ENCODE results near the gene CKMT2. TPM values are rescaled to one million over a fixed set of nuclear protein-coding genes. Genes with fewer than 3 reads are reported as not detected.
A peak's percentile ranks its signal among the peaks of the same experiment; 100 is the strongest.

The CKMT2 gene
- total RNA-seq, 2 experiments from 2014 or later: not detected

DNA sequence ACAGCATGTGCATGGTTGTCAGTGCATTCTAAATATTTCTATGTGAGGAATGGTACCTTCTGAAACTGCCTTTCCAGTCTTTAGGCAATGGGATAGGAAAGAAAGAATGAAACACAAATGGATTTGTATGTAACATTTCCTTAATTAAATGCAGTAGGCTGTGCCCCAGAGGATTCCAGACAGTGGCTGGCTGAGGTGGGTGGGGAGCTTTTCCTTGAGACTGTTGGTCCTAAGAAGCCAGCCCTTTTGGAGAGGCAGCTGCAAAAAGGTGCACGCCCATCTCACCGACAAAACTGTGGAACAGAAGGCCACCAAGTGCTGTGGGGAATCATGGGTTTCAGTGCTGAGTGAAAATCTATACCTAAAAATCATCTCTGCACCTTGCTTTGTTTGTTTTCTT lies 6.8 kb upstream of the CKMT2 start:
- H3K4me1 Mint-ChIP-seq: no peaks in the 10 kb centered on the region
- H3K27ac Mint-ChIP-seq: no peak overlapping the region
- no peaks in the 10 kb centered on the region for H3K9me3 Mint-ChIP-seq
- ChIA-PET POLR2A (no interaction called here), CTCF (no interaction called here)
- no peaks in the 10 kb centered on the region for H3K27me3 Mint-ChIP-seq
- no peak overlapping the region for H3K4me3 Mint-ChIP-seq
- no peak for DNase-seq
- H3K36me3 Mint-ChIP-seq (ENCODE audit: low read depth): peaks cover 1% of the 10 kb centered on the region

DNA sequence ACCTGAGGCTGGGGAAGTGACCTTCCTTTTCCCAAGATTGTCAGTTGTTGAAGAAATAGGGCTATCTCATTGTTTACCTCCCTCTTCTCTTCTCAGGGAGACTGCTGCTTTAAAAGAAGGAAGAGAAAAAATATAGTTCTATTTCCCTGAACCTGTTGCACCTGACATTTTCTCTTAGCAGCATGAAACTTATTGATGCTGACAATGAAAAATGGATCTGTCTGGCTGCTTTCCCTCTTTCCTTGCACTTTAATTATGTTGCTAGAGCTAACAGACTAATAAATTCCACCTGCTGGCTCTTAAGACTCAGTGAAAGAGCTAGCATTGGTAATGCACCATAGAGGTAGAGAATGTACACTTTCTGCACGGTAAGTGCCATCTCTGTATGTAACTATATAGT lies 6.2 kb upstream of the CKMT2 start:
- Mint-ChIP-seq H3K9me3 (no peaks in the 10 kb centered on the region), H3K4me3 (no peak overlapping the region), H3K27ac (no peak overlapping the region), H3K4me1 (no peaks in the 10 kb centered on the region), H3K27me3 (no peaks in the 10 kb centered on the region), H3K36me3 (ENCODE audit: low read depth) (peaks cover 1% of the 10 kb centered on the region)
- no peak for DNase-seq
- ChIA-PET POLR2A (no interaction called here), CTCF (no interaction called here)

DNA sequence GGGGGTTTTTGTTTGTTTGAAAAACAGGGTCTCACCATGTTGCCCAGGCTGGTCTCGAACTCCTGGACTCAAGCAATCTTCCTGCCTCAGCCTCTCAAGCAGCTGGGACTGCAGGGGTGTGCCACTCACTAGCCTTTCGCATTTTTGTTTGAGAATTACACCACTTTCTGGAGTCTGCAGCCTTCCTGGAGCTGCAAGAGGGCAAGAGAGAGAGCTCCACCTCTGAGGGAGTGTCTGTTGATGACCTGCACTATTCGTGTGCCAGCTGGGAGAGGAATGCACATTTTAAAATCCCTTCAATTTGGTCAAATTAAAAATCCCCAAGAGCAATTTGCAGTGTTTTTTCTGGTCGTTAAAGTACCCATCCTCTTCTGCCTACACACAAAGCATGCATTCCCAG lies 5.0 kb upstream of the CKMT2 start:
- Mint-ChIP-seq H3K36me3 (ENCODE audit: low read depth) (peaks cover 1% of the 10 kb centered on the region), H3K27ac (no peak overlapping the region), H3K4me3 (no peak overlapping the region), H3K27me3 (no peaks in the 10 kb centered on the region), H3K4me1 (no peaks in the 10 kb centered on the region), H3K9me3 (no peaks in the 10 kb centered on the region)
- ChIA-PET POLR2A (no interaction called here), CTCF (no interaction called here)
- no peak for DNase-seq

DNA sequence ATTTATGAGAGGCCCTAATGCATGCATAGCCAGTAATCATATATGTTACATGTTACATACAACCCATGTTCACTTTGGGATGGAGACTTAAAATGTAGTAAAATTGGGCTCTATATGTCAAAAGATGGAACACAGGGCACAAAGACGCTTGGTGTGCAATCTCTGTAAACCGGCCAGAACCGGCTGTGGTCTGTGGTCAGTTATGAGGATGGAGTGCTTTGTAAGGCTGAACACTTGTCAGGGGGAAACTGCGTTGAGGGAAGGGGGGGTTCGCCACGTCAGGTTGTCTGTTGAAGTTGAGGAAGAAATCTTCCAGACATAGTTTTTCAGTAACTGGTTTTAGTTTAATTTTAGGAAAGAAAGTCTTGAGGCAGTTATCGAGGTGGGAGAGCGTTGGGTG lies 2.7 kb upstream of the CKMT2 start:
- Mint-ChIP-seq H3K4me1 (peaks cover 17% of the 10 kb centered on the region), H3K36me3 (ENCODE audit: low read depth) (peaks cover 4% of the 10 kb centered on the region), H3K9me3 (no peaks in the 10 kb centered on the region), H3K27ac (no peak overlapping the region), H3K27me3 (no peaks in the 10 kb centered on the region), H3K4me3 (no peak overlapping the region)
- ChIA-PET POLR2A (no interaction called here), CTCF (no interaction called here)
- DNase-seq: no peak

DNA sequence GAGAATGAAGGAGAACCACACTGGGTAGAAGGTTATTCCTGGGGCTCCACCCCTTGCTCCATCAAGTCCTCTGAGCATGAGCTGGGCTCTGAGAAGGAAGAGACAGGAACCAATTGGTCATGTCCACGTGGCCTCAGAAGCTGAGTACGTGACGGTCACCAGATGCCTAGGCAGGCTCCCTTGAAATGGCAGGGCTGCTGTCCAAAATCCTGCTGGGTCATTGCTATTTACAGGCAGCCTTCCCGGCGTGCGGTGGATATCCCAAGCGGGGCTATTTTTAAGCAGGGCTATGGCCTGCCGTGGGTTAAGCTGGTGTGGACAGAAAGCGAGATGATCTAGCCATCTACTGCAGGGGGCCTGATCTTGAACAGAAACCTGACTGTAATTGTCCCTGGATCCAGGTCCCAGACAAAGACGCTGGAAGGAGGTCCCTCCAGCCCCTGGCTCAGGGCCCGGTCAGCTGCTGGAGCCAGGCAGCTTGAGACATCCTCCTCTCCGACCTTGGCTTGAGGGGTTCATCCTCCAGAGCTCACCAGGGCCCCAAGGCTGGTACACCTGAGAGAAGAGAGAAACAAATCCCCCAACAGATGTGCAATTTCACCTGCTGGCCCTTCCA lies 550 bp upstream of the CKMT2 start:
- DNase-seq: no peak
- Mint-ChIP-seq H3K4me1 (peaks cover 29% of the 10 kb centered on the region), H3K9me3 (no peaks in the 10 kb centered on the region), H3K4me3 (no peak overlapping the region), H3K36me3 (ENCODE audit: low read depth) (peaks cover 7% of the 10 kb centered on the region), H3K27me3 (no peaks in the 10 kb centered on the region), H3K27ac (no peak overlapping the region)
- ChIA-PET CTCF (interaction anchor here (1.4 kb wide), 1 partner anchor 11 kb away, joined by 3 read pairs; no protein-coding TSS in a partner anchor), POLR2A (no interaction called here)

DNA sequence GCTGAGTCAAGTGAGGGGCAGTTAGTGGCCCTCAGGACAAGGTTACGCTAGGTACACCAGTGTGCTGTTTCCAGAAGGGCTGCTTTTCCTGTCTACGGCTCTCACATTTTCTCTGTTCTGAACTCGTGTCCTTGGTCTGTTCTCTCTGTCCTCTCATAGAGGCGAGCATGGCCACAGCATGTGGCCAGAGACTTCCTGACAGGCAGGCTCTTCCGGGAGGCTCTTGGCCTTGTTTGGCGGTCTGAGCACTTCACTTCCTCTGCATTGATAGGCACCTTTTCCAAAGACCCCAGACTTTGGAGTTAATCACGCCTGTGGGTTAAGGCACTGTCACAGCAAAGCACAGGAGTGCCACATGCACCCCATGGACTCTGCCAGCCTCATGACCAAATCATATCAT lies 1.2 kb downstream of the CKMT2 start:
- Mint-ChIP-seq H3K27ac (peak overlapping the region; percentile 76), H3K4me3 (no peak overlapping the region), H3K36me3 (ENCODE audit: low read depth) (peaks cover 7% of the 10 kb centered on the region), H3K27me3 (no peaks in the 10 kb centered on the region), H3K4me1 (peaks cover 29% of the 10 kb centered on the region), H3K9me3 (no peaks in the 10 kb centered on the region)
- DNase-seq: no peak
- POLR2A ChIA-PET: no interaction called here
- CTCF ChIA-PET: interaction anchor here (0.6 to 1.5 kb wide), 3 partner anchors 39 to 1642 kb away, joined by 3 read pairs; no protein-coding TSS in a partner anchor

DNA sequence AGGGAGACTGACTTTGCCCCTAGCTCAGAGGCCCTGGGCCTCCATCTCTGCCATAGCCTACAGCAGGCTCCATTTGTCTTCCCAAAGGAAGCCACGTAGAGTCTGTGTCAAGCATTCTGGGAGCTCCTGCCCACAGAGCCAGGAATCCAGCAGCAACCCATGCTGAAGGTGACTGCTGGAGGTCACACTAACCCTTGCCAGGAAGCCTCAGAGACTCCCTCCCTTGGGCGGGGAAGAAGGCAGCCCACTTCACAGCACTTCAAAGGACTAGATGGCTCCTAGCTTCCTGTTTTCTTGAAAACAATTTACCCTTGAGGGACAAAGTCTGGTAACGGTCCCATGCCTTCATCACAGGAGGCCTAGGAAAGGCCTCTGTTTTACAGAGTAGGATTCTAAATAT lies 1.7 kb downstream of the CKMT2 start:
- Mint-ChIP-seq H3K4me3 (no peak overlapping the region), H3K36me3 (ENCODE audit: low read depth) (peaks cover 7% of the 10 kb centered on the region)
- POLR2A ChIA-PET: no interaction called here

DNA sequence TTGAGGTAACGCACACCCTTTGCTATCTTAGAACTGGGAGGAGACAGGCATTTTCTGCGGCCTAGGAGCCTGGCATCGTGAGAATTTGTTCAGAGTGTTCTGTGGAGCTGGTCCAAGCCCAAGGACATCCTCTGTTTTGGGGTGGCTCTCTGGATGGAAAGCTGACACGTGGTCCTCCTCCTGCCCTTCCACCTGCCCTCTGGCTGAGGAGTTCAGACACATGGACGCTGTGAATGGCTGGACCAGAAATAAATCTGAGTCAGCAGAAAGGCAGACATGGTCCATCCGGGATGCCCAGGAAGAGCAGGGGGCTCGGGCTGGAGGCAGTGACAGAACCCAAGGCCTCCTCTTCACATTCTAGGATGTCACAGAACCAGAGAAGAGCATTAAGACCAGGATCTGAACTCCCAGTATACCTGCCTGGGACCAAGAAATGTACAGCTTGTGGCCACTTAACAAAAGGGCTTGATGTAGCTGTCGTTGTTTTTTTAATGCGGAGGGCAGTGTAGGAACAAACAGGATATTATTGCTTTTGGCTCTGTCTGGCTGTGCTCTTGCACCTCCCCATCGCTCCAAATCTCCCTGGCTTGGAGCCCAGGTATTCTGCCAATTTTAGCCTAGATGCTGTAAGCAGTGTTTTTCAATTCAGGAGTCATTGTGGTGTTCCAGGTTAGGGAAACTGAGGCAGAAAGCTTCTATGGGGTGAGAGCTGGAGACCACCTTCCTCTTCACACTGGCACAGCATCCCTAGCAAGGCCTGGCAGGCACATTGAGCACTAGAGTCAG lies 2.4 kb downstream of the CKMT2 start:
- H3K27me3 Mint-ChIP-seq: no peaks in the 10 kb centered on the region
- peaks cover 7% of the 10 kb centered on the region for H3K36me3 Mint-ChIP-seq (ENCODE audit: low read depth)
- ChIA-PET POLR2A (no interaction called here), CTCF (interaction anchor here (0.5 to 1.5 kb wide), 4 partner anchors 14 to 1789 kb away, joined by 3 to 4 read pairs (median 3); no protein-coding TSS in a partner anchor)
- H3K4me1 Mint-ChIP-seq: peaks cover 29% of the 10 kb centered on the region
- H3K27ac Mint-ChIP-seq: peak overlapping the region; percentile 76
- H3K9me3 Mint-ChIP-seq: no peaks in the 10 kb centered on the region
- no peak overlapping the region for H3K4me3 Mint-ChIP-seq
- DNase-seq: no peak

More for the DNA sequence above, 1.7 kb downstream of the CKMT2 start:
- Mint-ChIP-seq H3K27me3 (no peaks in the 10 kb centered on the region), H3K9me3 (no peaks in the 10 kb centered on the region), H3K4me1 (peaks cover 29% of the 10 kb centered on the region), H3K27ac (peak overlapping the region; percentile 76)
- DNase-seq: peak; percentile 14
- CTCF ChIA-PET: interaction anchor here (0.5 to 1.5 kb wide), 5 partner anchors 15 to 1788 kb away, joined by 3 to 4 read pairs (median 3); no protein-coding TSS in a partner anchor

DNA sequence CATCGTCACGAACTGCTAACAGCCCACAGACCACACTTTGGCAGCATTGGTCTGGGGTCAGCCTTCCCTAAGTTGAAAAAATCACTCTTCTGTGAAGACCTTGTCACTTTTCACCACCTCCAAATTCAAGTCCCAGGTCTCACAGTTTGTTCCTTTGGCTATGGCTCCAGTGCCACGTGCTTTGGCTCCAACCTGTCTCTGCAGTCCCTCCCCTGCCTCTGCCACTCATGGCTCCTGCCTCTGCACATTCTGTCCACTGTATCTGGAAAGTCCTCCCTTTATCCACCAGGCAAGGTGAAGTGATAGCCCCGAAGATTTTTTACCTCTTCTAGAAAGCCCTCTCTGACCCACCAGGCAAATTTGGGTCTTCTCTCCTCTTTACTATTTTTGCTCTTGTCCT lies 5.3 kb downstream of the CKMT2 start:
- ChIA-PET CTCF (no interaction called here), POLR2A (no interaction called here)
- peaks cover 7% of the 10 kb centered on the region for H3K36me3 Mint-ChIP-seq (ENCODE audit: low read depth)
- no peaks in the 10 kb centered on the region for H3K27me3 Mint-ChIP-seq
- no peak overlapping the region for H3K4me3 Mint-ChIP-seq
- no peak for DNase-seq
- no peak overlapping the region for H3K27ac Mint-ChIP-seq
- no peaks in the 10 kb centered on the region for H3K9me3 Mint-ChIP-seq
- peaks cover 27% of the 10 kb centered on the region for H3K4me1 Mint-ChIP-seq

DNA sequence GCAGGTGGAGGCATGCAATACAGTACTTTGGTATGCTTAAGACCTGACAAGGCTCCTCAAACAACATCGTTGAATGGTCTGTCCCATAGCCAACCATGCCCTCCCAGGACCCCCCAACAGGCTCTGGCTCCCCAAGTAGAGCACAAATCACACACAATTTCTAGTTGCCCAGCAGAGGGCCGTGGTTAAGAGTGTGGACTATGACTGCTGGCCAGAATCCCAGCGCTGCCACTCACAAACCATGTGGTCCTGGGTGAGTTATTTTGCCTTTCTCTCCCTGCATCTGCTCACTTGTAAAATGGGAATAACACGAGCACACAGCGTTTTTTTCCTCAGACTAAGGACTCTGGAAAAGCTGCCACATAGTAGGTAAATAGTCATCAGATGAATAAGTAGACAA lies 6.5 kb downstream of the CKMT2 start:
- peaks cover 3% of the 10 kb centered on the region for H3K36me3 Mint-ChIP-seq (ENCODE audit: low read depth)
- H3K4me3 Mint-ChIP-seq: no peak overlapping the region
- H3K4me1 Mint-ChIP-seq: peaks cover 20% of the 10 kb centered on the region
- H3K9me3 Mint-ChIP-seq: no peaks in the 10 kb centered on the region
- H3K27ac Mint-ChIP-seq: peak overlapping the region; percentile 37
- no peaks in the 10 kb centered on the region for H3K27me3 Mint-ChIP-seq
- no peak for DNase-seq
- ChIA-PET CTCF (no interaction called here), POLR2A (no interaction called here)

DNA sequence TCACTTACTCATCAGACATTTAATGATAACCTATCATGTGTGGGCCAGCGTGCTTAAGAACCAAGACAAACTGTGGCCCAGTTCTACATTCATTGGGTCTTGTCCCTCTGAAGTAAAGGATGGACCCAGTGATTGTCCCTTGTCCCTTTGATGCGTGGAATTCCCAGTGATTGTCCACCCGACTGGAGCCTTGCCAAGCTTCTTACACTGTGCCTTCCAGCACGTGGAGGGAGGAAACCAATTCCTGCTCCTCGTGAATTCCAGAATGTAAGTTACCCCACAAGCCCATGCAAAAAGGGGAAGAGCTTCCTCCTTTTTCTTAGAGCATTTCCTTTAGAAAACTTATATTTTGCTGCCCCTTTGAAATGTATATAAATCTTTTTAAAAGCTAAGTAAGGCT lies 7.9 kb downstream of the CKMT2 start:
- Mint-ChIP-seq H3K36me3 (ENCODE audit: low read depth) (no peaks in the 10 kb centered on the region), H3K4me3 (no peak overlapping the region), H3K27ac (no peak overlapping the region), H3K4me1 (peaks cover 6% of the 10 kb centered on the region), H3K27me3 (no peaks in the 10 kb centered on the region), H3K9me3 (no peaks in the 10 kb centered on the region)
- ChIA-PET POLR2A (no interaction called here), CTCF (no interaction called here)
- no peak for DNase-seq

DNA sequence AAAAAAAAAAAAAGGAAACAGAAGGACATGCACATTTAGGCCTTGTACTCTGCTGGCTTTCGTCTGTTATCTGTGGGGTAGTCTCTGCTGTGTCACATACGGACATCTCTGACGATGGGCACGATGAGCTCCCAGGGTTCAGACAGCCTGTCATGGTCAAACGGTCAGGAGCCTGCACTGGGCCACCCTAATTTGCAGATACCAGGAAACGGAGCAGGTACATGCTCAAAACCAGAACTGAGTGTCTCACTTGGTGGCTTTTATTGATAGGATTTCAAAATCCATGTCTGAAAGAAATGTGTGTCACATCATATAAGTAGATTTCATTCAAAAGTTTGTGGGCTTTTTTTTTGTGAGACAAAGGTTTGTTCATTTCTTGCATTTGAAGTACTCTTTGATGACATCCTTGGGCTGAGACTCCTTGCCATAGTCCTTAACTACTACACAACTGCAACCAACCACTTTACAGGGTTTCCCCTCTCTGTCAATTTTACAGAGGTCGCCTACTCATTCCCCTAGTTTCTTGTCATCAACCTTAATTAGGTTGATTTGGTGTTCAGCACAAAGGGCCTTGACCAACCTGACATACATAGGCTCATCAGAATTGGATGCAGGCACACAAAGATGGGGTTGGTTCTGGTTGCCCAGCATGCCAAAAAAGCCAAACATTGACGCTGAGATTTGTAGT lies 9.0 kb downstream of the CKMT2 start:
- Mint-ChIP-seq H3K36me3 (ENCODE audit: low read depth) (no peaks in the 10 kb centered on the region), H3K9me3 (no peaks in the 10 kb centered on the region), H3K4me3 (no peak overlapping the region), H3K27ac (no peak overlapping the region), H3K27me3 (no peaks in the 10 kb centered on the region), H3K4me1 (no peaks in the 10 kb centered on the region)
- ChIA-PET POLR2A (no interaction called here), CTCF (no interaction called here)
- DNase-seq: no peak

DNA sequence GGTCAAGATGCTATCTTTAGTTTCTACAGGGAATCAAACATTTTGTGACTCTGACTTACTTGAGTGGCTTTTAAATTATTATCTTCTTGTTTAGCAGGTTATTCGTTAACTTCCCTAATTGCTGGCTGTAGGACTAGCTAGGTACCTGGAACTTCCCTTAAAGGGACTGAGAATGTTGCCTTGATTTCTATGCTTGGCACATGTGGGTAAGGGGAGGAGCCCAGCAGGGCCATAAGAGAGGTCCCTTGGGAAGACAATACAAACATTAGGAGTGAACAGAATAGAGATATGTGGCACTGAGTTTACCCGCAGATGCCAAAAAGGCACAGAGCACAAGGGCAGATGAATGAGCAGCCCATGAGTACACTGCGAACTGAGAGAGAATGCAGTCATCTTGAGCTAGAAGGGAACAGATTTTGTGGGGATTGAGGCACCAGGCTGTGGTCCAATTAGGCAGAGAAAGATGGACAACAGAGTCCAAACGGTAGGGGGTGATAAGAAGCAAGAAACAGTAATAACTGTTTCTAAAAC lies 9.8 kb downstream of the CKMT2 start:
- Mint-ChIP-seq H3K4me3 (no peak overlapping the region), H3K9me3 (no peaks in the 10 kb centered on the region), H3K36me3 (ENCODE audit: low read depth) (no peaks in the 10 kb centered on the region), H3K27me3 (no peaks in the 10 kb centered on the region), H3K27ac (no peak overlapping the region), H3K4me1 (no peaks in the 10 kb centered on the region)
- ChIA-PET POLR2A (no interaction called here), CTCF (interaction anchor here (0.9 to 1.4 kb wide), 2 partner anchors 11 to 157 kb away, joined by 3 read pairs; no protein-coding TSS in a partner anchor)
- no peak for DNase-seq
